Activated naive CD4-positive, alpha-beta T cell (primary cell): Measurements from ENCODE around the gene CERS2.

Experiments
- DNase-seq, 4 experiments: peaks; one replicate each; lab custom pipeline; 2025; lab: John Stamatoyannopoulos, UW

CERS2 gene, protein sequence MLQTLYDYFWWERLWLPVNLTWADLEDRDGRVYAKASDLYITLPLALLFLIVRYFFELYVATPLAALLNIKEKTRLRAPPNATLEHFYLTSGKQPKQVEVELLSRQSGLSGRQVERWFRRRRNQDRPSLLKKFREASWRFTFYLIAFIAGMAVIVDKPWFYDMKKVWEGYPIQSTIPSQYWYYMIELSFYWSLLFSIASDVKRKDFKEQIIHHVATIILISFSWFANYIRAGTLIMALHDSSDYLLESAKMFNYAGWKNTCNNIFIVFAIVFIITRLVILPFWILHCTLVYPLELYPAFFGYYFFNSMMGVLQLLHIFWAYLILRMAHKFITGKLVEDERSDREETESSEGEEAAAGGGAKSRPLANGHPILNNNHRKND

DNA sequence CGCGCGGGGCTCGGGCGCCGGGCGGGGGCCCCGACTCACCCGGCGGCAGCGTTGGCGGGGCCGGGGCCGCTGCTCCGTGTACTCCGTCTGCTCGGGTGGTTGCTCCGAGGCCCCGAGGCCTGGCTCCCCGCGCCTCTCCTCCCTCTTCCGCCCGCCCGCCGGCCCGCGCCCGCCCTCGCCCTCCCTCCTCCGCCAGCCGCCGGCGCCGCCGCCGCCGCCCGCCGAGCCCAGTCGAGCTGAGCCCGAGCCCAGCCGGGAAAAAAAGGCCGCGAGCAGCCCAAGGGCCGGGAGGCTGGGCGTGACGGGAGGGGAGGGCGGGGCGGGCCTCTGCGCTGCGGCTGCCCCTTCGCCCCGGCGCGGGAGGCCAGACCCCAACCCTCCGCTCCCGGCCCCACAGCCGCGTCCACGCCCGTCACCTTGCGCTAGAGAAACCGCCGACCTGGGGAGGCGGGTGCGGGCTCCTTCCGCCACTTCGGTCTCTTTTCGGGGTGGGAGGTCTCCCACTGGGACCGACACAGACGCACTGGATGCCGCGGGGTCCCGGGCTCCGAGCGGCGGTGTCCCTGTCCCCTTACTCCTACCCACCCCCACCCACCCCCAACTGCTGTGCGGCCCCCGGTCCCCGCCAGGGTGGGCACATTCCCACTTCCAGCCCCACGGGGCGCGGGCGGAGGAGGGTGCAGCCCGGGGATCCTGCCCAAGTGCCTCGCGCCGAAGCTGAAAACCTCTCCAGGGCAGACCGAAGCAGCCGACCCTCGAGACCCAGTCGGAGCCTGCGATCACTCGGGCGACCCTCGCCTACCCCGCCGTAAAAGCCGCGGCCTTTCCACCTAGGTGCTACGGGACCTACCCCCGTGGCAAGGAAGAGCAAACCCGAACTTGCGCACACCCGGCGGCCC, at the start of gene CERS2:
Gene CERS2, minus strand, starts transcription at position 256 of the 899 bp plus-strand sequence. CDS start 5,745 bp downstream, outside the sequence.
- peak; percentile 27 to 79 (median 47) for DNase-seq

DNA sequence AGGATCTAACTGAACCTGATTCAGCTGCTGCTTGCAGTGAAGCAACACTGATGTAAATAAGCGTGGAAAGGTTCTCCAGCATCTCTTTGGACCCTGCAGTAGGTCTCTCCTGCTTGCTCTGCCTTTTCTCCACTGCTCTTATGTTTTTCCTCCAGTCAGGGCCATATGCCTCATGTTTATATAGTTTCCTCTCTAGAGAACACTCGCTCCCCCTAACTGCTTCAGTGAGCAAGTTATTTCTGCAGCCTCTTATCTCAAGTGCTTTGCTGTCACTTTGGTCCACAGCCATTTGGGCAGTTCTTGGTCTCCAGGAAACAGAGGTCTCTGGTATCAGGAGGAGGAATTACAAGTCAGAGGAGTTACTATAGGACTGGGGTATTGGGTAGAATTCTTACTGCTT, 38.9 kb upstream of the CERS2 start:
- DNase-seq = no peak

DNA sequence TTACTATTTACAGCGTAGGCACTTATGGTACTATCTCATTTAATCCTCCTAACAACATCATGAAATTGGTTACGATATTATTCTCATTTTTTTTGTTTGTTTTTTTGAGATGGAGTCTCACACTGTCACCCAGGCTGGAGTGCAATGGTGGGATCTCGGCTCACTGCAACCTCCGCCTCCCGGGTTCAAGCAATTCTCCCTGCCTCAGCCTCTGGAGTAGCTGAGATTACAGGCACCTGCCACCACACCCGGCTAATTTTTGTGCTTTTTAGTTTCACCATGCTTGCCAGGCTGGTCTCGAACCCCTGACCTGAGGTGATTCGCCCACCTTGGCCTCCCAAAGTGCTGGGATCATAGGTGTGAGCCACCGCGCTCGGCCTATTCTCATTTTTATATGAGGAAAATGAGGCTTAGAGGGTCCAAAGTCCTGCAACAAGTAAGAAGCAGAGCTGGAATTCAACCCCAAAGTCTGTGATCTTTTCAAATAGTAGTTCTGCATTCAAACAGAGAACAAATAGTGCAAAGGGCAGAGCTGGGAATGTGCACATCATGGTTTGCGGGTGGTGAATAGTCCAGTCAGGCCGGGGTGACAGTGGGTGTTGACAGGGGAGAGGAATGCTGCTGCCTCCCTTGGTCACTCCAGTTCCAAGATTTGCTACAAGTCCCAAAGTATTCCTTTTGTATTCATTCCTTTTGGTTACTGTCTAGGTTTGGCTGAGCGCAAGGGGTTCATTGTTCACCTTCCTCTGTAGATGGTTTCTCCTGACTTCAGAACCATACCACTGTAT, 38.2 kb upstream of the CERS2 start:
- no peak for DNase-seq

DNA sequence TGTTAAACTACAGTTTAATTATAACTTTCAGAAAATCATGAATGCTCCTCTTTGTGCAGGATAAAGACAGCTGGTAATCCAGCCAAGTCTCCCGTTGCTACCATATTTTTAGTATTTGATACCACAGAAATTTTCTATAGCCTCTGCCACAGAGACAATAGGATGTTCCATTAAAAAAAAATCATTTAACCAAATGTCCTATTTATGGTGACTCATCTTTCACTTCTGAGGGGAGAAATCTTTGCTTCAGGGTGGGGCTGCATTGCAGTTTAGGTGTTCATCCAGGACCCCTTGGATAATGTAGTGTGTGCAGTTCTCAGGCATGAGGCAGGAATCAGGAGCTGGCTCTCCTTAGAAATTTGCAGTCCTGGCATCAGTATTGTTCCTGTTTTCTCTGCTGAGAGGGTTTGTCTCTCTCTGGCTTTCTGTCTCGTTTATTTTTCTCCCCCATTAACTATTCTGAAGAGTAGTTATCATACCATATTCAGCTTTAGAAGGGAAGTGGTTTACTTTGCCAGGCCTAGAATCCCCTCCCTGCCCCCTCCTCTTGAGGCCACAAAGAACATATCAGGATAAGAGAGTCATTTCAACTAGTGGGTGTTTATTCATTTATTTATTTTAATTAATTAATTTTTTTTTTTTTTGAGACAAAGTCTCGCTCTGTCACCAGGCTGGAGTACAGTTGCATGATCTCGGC, 36.7 kb upstream of the CERS2 start:
- DNase-seq = no peak

DNA sequence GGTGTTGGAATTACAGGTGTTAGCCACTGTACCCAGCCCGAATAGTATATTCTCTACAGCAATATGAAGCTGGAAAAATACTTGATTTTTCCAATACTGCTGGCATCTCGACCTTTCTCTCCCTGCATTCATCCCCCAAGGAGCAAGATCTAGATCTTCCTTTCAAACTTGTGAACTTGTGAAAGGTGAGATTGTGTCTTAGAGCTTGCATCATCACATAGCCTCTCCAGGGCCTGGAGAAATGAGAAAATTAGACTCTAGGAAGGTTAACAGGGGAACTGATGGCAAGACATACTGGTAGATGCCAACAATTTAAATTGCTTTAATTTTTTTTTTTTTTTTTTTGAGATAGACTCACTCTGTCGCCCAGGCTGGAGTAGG, 35.7 kb upstream of the CERS2 start:
- DNase-seq = no peak

DNA sequence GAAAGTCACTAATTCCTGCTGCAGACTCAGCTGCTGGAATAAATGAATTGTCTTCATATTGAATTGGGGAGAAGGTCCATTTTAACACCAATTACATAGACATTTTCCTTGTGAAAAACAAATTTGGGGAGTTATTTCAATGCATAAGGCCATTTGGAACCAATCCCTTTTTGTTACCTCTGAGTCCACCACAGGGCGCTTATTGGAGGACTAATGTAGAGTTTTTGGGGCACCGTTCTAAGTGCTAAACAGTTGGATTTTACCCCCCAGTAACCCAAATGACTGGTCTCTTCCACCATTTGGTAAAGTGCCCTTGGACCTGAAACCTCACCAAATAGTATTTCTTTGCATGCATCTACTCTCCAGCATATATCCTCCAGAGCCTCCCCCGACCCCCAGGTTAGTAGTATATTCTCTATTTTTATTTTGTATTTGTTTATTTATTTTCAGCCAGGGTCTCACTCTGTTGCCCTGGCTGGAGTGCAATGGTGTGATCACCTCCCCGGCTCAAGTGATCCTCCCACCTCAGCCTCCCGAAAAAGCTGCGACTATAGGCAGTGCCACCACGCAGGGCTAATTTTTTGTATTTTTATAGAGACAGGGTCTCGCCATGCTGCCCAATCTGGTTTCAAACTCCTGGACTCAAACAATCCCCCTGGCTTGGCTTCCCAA, 35.2 kb upstream of the CERS2 start:
- no peak for DNase-seq

DNA sequence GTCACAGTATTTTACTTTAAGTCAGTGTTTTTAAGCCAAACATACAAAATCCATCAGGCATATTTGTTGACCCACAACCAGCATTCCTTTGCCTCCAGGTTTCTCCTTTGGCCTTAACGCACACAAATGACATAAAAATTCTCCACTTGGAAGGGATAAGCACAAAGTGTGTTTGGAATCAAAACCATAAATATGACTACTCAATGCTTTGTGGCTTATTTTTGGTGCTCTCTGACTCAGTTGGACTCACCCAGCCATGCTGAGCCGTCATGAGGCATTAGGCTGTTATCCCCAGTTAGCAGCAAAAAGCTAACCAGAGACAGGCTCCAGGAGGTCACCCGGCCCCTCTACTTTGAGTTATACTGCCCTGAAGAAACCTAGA, 34.6 kb upstream of the CERS2 start:
- no peak for DNase-seq

DNA sequence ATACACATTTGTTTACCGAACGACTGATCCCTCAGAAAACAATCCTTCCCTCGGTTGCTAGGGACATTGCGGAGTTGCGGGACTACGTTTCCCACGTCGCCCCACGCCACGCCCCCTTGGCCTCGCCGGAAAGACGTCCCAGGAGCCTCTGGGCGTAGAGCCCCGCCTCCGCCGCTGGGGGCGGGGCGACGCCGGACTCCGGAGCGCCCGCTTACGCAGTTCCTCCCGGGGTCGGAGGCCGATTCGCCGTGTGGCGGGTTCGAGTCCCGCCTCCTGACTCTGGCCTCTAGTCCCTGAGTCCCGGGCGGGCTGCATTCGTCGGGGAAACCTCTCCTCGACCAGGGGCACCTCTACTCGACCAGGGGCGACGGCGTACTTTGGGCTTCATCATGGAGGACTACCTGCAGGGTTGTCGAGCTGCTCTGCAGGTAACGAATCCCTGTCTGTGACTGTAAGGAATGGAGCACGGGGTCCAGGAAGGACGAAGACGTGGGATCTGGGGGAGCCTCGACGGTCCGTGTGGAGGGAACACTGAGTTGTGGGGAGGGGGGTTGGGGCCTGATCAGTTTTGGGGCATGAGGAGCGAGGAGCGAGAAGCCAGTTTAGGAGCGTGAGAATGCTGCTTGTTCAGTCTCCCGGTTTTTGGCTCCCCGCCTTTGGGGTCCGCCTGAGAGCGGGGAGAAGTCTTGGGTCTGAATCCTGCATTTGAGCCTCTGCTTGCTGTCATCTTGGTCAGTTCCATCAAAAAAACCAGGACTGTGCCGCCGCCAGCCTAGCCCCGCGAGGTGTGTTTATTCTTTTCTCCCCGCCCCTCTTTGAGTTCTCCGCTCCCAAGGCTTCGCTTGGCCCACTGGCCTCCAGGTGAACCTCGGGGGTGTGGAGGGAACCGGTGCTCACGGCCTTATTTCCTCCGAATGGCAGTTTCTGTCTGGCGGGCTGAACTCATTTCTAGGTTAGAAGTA, 33.9 kb upstream of the CERS2 start, which contains the start of gene PRUNE1:
Gene PRUNE1, plus strand, starts transcription at position 206 of the 962 bp plus-strand sequence. Its CDS starts 184 bp downstream, at position 390.
- peak; percentile 83 to 94 (median 88) for DNase-seq

DNA sequence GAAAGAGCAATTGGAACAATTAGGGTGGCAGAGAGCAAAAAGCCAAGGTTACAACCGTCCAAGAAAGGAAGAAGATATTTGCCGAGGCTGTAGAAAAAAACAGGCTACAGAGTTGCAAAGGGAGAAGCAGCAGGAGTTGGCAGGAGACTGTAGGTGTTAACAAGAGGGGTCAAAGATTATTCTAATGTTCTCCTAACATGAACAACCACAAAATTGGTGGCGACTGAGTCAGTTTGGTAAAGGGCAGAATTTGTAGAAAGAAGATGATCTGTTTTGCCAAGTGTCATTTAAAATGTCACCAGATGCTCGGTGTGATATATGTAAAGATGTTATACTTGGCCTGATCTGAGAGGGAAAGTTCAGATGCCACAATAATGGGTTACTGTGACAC, 33.2 kb upstream of the CERS2 start:
- no peak for DNase-seq

DNA sequence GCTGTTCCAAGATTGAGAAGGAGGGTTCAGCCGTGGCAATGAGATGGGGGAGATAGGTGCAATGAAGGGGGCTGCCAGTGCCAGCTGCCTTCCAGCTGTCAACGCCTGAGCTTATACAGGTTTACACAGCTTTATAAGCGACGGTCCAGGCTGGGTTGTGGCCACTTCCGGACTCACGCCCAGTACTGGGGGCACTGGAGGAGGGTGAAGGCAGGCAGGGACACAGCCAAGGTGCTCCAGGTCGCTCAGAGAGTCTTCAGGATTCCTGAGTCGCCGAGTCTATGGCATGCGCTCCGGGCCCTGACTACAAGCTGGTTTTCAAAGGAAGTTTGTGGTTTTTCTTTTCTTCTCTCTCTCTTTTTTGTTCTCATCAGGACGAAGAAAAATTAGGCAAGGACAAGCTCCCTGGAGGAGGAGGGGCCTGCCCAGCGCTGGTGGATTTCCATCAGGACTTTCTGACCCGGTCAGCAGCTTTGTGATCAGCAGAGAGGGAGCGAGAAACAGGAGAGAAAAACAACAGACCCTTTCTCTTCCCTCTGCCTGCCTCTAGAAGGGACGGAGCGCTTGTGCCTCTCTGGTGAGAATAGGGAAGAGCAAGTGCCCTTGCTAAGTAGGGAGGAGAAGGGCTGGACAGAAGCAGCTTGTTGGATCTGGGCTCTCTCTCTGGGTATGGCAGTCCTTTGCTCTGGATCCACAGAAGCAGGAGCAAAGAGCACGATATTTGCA, 31.9 kb upstream of the CERS2 start, which contains the start of gene MINDY1:
Gene MINDY1, minus strand, starts transcription at position 576 of the 726 bp plus-strand sequence. CDS start 4,285 bp downstream, outside the sequence.
- DNase-seq = peak in 1 of 4 experiments; percentile 5

DNA sequence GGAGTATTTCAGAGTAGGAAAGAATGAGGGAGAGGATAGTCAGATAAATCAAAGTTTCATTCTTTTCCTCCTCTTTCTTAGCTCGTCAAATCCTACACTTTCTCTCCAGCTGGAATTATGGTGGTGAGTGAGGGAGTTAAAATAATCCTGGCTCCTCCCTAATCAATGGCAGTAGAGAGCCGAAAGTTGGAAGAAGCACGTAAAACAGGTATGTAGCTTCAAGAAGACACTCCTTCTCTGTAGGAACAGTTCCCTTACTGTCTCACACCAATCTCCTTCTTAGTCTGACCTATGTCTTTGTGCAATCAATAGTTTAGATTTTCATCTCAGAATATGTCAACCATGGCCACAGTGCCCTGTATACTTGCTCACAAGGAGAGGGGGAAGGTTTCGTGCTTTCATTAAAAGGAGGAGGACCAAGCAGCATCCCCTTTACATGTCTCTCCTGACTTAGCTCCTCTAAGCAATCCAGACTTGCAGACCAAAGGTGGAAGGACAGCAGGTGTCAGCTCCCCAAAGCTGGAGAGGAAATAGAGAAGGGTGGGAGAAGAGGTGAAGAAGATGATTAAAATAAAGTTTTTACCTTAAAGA, 31.2 kb upstream of the CERS2 start:
- DNase-seq = no peak

DNA sequence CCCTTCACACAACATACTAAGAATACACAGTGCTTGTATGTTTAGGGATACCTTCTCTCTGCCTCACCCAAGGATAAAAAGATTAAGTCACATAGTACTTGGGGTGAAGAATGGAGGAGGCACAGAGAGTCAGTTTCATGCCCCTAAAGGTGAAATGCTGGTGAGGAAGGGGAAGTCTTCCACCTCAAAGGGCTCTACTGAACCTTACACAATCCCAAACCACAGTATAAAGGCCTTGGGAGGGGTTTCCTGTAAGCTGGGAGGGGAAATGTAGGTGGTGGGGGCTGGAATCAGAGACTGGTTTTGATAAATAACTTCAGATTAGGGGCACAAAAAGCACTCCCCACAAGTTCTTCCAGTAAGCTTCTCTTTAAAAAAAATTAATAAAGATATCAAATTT, 28.5 kb upstream of the CERS2 start:
- DNase-seq = no peak

DNA sequence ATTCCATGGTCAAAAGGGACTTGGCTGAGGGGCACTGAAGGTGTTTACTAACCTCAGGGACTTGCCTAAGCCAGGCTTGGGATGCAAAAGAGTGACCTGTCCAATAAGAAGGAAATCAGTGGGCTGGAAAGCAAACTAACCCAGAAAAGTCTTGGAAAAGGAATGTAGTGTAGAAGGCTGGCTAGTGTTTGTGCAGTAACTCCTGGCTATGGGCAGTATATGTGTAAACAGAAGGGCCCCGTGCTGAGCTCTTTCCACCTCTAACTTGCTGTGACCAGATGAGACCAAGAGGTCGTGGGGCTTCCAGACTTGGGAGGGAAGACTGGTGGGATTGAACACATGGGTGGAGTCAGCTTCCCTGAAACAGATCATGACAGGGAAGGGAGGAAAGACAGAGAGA, 28.0 kb upstream of the CERS2 start:
- DNase-seq = no peak

DNA sequence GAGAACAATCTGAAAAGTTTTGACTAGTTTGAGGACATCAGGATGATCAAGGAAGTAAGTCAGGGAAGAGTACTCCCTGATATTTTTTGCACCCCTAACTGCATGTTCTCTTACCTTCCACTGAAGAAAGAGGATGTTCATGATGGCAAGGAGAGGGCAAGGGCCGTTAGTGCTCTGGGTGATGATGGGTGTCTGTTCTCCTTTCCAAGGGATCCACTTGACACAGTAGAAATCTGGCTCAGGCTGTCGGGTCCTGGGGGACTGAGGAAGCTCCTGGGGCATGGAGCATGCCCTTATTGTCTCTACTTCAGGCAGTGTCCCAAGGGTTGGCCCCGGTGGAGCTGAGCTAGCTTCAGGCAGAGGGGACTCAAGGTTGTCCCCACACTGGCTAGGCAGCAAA, 27.4 kb upstream of the CERS2 start:
- no peak for DNase-seq

DNA sequence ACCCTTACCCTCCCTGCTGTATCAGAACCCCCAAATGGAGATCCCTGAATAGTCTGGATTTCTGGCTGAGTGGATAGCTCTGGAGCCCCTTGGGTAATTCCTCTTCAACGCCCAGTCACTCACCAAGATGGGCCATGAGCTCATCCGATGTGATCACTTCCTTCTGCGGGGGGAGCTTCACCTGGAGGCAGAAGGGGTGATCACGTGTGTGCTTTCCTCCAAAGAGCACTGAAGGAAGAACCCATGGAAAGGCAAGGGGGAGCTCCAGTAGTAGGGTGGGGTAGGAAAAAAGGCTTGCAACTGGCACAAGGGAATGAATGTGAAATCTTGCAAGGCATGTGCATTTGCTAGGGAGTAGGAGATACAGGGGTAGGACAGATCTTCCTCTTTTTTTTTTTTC, 27.0 kb upstream of the CERS2 start:
- DNase-seq = no peak

DNA sequence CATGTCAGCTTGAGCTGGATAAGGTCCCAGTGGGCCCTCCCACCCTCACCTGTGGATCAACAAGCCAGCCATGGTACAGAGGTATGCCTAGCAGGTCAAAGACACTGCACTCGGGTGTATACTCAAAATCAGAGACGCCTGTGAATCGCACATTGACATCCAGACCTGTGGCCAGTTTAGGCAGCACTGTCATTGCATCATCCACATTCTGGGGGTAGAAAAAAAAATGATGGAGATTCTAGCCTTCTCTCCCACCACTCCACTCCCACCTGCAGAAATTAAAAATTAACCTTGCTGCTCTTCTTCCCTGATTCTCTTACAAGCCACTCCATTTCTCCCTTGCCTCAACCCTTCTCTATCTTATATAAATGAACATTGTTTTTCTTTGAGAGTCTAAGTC, 25.8 kb upstream of the CERS2 start:
- no peak for DNase-seq

DNA sequence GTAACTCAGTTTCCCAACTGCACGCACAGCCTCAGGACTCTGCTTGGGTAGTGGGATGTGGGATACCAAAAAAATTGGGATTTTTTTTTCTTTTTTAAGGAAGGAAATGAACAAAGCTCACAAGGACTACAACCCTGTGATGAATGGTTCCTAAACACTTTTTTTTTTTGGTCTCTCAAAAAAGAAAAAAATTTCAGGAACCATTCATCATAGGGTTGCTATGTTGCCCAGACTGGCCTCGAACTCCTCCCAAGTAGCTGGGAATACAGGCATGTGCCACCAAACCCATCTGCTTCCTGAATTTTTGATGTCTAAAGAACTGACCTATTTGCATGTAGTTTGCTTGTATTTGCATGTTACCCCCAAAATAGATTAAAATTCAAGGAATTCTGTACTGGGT, 25.3 kb upstream of the CERS2 start:
- DNase-seq = no peak

DNA sequence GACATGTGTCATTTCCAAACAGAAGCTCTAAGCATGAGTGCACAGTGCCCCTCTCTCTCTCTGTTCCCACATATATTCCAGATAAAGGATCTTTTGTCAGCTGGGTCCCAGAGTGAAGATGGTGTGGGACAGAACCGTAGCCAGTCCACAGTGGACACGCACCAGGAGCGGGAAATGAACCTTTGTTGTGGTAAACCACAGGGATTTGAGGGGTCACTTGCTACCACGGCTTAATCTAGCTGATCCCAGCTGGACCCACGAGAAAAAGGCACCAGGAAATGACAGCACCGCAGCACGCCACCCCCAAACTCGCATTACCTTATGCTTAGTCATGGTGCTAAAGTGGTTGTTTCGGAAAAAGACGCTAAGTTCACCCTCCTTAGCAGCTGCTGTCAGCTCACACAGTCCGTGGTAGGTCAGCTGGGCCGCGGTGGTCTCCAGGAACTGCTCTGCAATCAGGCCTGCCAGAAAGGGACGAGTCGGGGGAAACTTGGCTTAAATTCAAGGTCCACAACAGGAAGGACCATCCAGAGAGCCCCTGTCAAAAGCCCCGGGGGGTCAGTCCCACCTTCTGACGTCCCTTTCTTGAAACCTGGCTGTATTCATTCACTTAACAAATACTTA, 24.5 kb upstream of the CERS2 start:
- no peak for DNase-seq
